C1 segment of cervical spinal cord (tissue), 14 donors: ENCODE data around the gene TAF9B.
"Not testable (repeated sequence)": the region's sequence is repeated elsewhere in the genome, so short reads cannot be mapped to it uniquely, and the experiment has no call there.

Experiments
- DNase-seq, 14 donors: peaks; one replicate each; lab custom pipeline; 2025; lab: John Stamatoyannopoulos, UW

The TAF9B gene

DNA sequence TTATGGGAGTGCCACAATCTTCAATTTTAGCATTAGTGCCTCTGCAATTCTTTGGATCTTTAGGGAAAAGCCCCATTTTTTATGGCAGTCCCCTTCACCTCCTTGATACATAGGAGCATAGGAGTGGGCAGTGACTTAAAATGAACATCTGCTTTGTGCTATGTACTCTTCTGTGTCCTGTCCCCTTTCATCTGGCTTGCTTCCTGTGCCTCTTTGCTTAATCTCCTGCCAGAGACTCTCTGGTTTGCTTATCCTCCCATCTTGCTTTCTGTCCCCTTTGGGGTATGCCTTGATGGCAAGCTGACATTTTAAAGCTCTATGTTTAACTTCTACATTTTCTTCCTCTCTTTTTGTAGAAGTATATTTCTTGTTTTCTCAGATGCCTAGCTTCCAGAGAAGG is 23.1 kb downstream of the TAF9B start:
- no peak for DNase-seq

DNA sequence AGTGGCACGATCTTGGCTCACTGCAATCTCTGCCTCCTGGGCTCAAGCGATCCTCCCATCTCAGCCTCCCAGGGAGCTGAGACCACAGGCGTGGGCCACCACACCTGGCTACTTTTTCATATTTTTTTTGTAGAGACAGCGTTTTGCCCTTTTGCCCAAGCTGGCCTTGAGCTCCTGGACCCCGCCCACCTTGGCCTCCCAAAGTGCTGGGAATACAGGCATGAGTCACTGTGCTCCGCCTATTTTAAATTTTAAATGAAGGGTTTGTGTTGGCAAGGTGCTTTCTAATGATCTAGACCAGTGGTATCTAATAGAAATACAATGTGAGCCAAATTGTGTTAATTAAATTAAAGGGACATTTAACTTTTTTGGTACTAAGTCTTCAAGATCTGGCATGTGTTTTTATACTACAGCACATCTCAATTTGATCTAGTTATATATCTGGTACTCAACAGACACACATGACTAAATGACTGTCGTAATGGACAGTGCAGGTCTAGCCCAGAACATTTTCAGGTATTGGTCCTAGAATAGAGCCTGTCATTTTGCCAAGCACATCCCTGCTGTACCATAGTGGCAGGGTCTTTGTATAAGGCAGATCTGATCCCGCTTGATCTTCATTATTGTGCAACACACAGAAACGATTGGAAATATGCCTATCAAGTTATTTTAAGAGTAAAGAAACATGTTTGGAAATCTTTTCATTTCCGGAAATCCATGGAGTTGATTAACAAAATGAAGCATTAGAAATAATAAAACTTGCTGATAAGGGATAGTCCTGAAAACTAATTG is 28.1 kb downstream of the TAF9B start:
- no peak for DNase-seq

DNA sequence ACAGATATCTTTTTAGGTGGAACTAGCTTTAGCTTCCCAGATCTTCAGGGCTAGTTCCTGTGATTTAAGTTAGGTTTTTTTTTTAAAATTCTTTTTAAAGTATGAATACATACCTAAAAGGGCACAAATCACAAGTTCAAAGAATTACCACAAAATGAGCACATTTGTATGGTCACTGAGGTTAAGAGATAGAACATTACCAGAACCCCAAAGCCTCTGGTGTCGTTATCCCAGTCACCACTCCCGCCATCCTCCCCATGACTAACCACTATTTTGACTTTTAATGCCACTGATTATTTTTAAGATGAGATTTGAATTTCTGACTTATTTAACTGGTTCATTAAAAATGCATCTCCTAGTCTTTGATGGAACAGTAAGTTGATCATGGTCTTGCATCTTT is 30.0 kb downstream of the TAF9B start:
- no peak for DNase-seq

DNA sequence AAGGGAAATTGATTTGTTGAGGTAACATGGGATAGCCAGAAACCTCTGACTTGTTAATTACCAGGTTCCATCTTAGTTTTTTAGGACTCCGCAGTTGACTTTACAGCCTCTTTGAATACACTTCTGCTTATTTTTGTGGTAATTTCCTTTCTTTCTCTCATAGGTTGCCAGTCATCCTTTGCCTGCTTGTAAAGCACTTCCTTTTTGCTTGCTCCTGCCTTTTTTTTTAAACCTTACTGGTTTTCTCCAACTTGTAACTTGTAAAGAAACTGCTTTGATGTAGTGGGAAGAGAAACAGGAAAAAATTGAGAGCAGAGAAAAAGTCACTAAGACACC is 32.8 kb downstream of the TAF9B start:
- DNase-seq, result no peak

GRCh38 chrX:78105944-78106650 is 33.4 kb downstream of the TAF9B start:
- DNase-seq, result peak in 1 of 14 donors; percentile 24

GRCh38 chrX:78104447-78105176 is 34.8 kb downstream of the TAF9B start:
- DNase-seq, result peak in 9 of 14 donors; percentile 8 to 33 (median 26)

- peak; percentile 39 to 93 (median 88) for DNase-seq
Observed at GRCh38 chrX:78103623-78104446, 35.6 kb downstream of the TAF9B start, which contains the start of gene PGK1. PGK1 (plus strand) TSS chrX:78104248; CDS start chrX:78104341, 93 bp downstream.

DNA sequence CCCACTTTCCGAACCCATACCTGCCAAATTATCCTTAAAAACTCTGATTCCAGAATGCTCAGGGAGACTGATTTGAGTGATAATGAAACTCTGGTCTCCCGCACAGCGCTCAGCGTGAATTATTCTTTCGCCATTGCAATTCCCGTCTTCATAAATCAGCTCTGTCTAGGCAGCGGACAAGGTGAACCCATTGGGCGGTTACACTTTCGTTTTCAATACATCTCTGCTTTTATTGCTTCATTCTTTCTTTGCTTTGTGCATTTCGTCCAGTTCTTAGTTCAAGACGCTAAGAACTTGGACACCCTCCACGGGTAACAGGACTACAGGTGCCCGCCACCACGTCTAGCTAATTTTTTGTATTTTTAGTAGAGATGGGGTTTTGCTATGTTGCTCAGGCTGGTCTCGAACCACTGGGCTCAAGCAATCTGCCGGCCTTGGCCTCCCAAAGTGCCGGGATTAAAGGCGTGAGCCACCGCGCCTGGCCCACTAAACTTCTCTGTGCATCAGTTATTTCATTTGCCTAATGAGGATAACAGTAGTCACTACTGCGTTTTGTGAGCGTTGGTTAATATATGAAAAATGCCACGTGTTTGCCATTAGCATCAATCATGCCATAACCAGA is 36.3 kb downstream of the TAF9B start:
- DNase-seq, result peak in 1 of 14 donors; percentile 16

- no peak for DNase-seq
Observed at GRCh38 chrX:78102091-78102490, 37.4 kb downstream of the TAF9B start.

- DNase-seq, result no peak
Observed at GRCh38 chrX:78098108-78098507, 41.3 kb downstream of the TAF9B start.

- DNase-seq, result no peak
Observed at GRCh38 chrX:78092296-78092695, 47.2 kb downstream of the TAF9B start.

DNA sequence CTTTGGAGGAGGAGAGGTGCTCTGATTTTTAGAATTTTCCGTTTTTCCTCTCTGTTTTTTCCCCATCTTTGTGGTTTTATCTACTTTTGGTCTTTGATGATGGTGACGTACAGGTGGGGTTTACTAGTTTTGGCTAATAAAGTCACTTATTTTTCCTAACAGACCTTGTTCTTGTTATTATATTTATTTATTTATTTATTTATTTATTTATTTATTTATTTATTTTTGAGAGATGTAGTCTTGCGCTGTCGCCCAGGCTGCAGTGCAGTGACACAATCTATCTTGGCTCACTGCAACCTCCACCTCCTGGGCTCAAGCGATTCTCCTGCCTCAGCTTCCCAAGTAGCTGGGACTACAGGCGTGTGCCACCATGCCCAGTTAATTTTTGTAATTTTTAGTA is 58.0 kb downstream of the TAF9B start:
- DNase-seq, result not testable (repeated sequence)
